ENCODE measurements around the gene MRTO4.
"Not testable (repeated sequence)": the region's sequence is repeated elsewhere in the genome, so short reads cannot be mapped to it uniquely, and the experiment has no call there.

MRTO4 gene

DNA sequence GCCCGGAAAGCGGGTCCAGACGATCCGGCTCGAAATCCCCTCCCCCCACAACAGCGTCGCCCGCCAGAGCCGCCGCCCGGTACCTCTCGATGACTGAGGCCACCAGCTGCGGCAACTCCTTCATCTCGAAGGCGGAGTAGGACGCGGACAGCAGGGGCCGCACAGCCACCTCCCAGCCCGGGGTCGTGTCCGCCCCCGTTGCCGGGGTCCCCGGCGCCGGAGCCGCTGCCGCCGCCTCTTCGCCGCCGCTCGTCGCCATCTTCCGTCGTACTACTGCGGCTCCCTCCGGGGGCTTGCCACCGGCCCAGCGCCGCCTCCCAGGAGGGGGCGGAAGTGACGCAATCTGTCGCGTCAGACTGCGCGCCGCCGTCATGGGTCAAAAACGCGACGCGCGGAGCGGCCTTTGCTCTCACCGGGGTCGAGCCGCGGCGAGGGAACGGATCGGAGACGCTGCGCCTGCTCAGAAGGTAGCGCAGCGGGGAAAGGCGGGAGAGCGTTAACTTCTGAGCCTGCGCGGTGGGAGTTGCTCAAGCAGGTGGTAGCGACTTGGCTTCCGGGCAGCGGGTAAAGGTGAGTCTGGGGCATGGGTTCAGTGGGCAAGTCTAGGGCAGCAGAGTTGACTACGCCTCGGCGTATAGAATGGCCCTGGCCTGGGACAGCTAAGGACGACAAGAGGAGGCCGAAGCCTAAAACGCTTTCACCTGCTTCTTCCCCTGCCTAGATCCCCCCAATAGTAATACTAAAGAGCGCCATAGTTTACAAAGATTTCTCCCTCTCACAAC lies 41.4 kb upstream of the MRTO4 start, which contains the start of gene UBR4:
TSS of gene UBR4 (minus strand) at position 277 of the 782 bp plus-strand sequence. CDS start at position 259, 18 bp downstream.
- Histone ChIP-seq H3K9me3 (ENCODE audit: control insufficient read depth in 2 of 2, low read length in 2 of 2) (no peaks in the 10 kb centered on the region), H3K4me3 (ENCODE audit: low read length in 2 of 2) (peak within 1 kb of the TSS; percentile 95 to 99), H3K9ac (ENCODE audit: low read depth in 1 of 2, low read length in 2 of 2) (peak within 1 kb of the TSS; percentile 91 to 98), H3K36me3 (ENCODE audit: control insufficient read depth in 2 of 2, insufficient read depth in 2 of 2, low read length in 2 of 2) (peaks cover 0 to 9% of the 10 kb centered on the region in 2 donors), H3K27ac (ENCODE audit: low read depth in 2 of 2, low read length in 2 of 2) (peak within 1 kb of the TSS; percentile 91 to 95), H3K4me1 (ENCODE audit: control insufficient read depth in 2 of 2, insufficient read depth in 2 of 2, low read length in 2 of 2) (peaks cover 14 to 27% of the 10 kb centered on the region in 2 donors), H3K27me3 (ENCODE audit: control insufficient read depth in 2 of 2, insufficient read depth in 2 of 2, low read length in 2 of 2) (no peaks in the 10 kb centered on the region)

DNA sequence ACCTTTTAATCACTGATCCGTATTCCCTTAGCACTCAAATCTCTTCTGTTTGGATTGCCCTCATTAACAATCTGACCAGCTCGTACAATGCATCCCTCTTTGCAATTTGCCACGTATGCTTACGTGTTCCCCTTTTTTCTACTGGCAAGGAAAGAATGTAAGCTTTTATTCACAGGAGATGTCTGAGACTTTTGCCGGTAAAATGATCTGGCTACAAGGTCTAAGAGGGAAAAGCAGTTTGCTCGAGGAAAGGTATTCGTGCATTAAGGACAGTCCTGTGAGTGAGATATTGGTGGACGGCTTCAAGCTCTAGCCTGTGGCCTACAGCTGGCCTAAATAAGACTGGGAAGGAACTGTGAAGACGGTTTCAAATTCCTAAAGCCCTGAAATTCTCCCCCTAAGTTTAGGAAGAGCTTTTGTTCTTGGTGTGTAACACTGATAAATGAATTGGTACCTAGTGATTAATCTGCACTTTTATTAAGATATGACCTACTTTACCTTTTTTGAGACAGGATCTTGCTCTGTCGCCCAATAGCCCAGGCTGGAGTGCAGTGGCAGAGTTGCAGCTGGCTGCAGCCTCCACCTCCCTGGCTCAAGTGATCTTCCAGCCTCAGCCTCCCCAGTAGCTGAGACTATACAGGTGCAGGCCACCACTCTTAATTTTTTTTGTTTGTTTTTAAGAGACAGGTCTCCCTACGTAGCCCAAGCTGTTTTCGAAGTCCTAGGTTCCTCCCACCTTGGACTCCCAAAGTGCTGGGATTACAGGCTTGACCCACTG lies 40.6 kb upstream of the MRTO4 start:
- Histone ChIP-seq H3K36me3 (ENCODE audit: control insufficient read depth in 2 of 2, insufficient read depth in 2 of 2, low read length in 2 of 2) (peaks cover 0 to 9% of the 10 kb centered on the region in 2 donors), H3K27ac (ENCODE audit: low read depth in 2 of 2, low read length in 2 of 2) (peak overlapping the region; percentile 91 to 95), H3K27me3 (ENCODE audit: control insufficient read depth in 2 of 2, insufficient read depth in 2 of 2, low read length in 2 of 2) (no peaks in the 10 kb centered on the region), H3K9ac (ENCODE audit: low read depth in 1 of 2, low read length in 2 of 2) (peak overlapping the region; percentile 91 to 98), H3K9me3 (ENCODE audit: control insufficient read depth in 2 of 2, low read length in 2 of 2) (no peaks in the 10 kb centered on the region), H3K4me1 (ENCODE audit: control insufficient read depth in 2 of 2, insufficient read depth in 2 of 2, low read length in 2 of 2) (peaks cover 14 to 24% of the 10 kb centered on the region in 2 donors), H3K4me3 (ENCODE audit: low read length in 2 of 2) (peak overlapping the region; percentile 95 to 99)

DNA sequence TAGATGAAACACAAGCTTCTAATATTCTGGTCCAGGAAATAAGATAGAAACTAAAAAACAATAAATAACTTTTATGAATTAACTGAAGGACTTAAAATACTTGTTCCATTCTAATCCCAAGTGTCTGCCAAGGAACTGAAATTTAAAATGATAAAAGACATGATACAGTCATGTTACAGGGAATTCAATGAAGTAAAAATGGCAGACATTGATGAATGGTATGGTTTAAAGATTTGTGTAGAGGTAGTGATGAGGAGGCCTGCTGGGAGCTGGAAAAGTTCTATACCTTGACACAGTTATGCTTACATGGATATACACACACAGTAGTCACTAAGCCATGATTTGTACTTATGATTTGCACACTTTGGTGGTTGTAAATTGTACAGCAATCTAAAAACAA lies 39.4 kb upstream of the MRTO4 start:
- H3K4me3 ChIP-seq (ENCODE audit: low read length in 2 of 2): no peak overlapping the region

DNA sequence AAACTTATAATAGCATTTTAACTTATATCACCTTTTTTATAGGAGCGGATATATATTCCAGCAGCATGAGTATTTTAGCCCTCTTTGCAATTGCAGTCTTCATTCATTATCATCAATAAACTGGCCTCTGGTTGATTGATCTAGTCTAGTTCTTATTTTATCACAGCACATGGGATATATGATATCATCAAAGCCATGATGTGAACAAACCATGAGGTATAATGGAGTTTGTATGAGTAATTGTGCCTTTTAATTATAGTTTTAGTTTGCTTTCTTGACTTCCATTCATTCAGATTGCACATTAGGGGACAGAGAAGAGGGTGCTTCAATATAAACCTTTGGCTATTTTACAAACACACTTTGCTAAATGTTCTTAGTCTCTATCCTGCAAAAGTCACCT lies 38.0 kb upstream of the MRTO4 start:
- H3K9ac ChIP-seq (ENCODE audit: low read depth in 1 of 2, low read length in 2 of 2): no peak overlapping the region
- peaks cover 4 to 17% of the 10 kb centered on the region in 2 donors for H3K36me3 ChIP-seq (ENCODE audit: control insufficient read depth in 2 of 2, insufficient read depth in 2 of 2, low read length in 2 of 2)
- peaks cover 14 to 21% of the 10 kb centered on the region in 2 donors for H3K4me1 ChIP-seq (ENCODE audit: control insufficient read depth in 2 of 2, insufficient read depth in 2 of 2, low read length in 2 of 2)
- H3K27me3 ChIP-seq (ENCODE audit: control insufficient read depth in 2 of 2, insufficient read depth in 2 of 2, low read length in 2 of 2): no peaks in the 10 kb centered on the region
- no peak overlapping the region for H3K27ac ChIP-seq (ENCODE audit: low read depth in 2 of 2, low read length in 2 of 2)
- no peak overlapping the region for H3K4me3 ChIP-seq (ENCODE audit: low read length in 2 of 2)
- no peaks in the 10 kb centered on the region for H3K9me3 ChIP-seq (ENCODE audit: control insufficient read depth in 2 of 2, low read length in 2 of 2)

More for the DNA sequence above, 39.4 kb upstream of the MRTO4 start:
- no peak overlapping the region for H3K27ac ChIP-seq (ENCODE audit: low read depth in 2 of 2, low read length in 2 of 2)
- peaks cover 4 to 12% of the 10 kb centered on the region in 2 donors for H3K36me3 ChIP-seq (ENCODE audit: control insufficient read depth in 2 of 2, insufficient read depth in 2 of 2, low read length in 2 of 2)
- peaks cover 14 to 23% of the 10 kb centered on the region in 2 donors for H3K4me1 ChIP-seq (ENCODE audit: control insufficient read depth in 2 of 2, insufficient read depth in 2 of 2, low read length in 2 of 2)
- no peaks in the 10 kb centered on the region for H3K9me3 ChIP-seq (ENCODE audit: control insufficient read depth in 2 of 2, low read length in 2 of 2)
- no peaks in the 10 kb centered on the region for H3K27me3 ChIP-seq (ENCODE audit: control insufficient read depth in 2 of 2, insufficient read depth in 2 of 2, low read length in 2 of 2)
- no peak overlapping the region for H3K9ac ChIP-seq (ENCODE audit: low read depth in 1 of 2, low read length in 2 of 2)

DNA sequence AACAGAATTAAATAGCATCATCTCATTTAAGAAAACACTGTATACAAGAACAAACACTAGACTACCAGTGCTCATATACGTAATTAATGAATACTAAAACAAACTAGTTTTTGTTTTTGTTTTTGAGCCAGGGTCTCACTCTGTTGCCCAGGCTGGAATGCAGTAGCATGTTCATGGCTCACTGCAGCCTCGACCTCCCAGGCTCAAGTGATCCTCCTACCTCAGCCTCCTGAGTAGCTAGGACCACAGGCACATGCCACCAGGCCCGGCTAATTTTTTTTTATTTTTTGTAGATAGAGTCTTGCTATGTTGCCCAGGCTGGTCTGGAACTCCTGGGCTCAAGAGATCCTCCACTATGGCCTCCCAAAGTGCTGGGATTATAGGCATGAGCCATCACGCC lies 35.0 kb upstream of the MRTO4 start:
- H3K27ac ChIP-seq (ENCODE audit: low read depth in 2 of 2, low read length in 2 of 2); H3K4me3 ChIP-seq (ENCODE audit: low read length in 2 of 2); H3K4me1 ChIP-seq (ENCODE audit: control insufficient read depth in 2 of 2, insufficient read depth in 2 of 2, low read length in 2 of 2); H3K9me3 ChIP-seq (ENCODE audit: control insufficient read depth in 2 of 2, low read length in 2 of 2); H3K27me3 ChIP-seq (ENCODE audit: control insufficient read depth in 2 of 2, insufficient read depth in 2 of 2, low read length in 2 of 2); H3K9ac ChIP-seq (ENCODE audit: low read depth in 1 of 2, low read length in 2 of 2): not testable (repeated sequence)
- H3K36me3 ChIP-seq (ENCODE audit: control insufficient read depth in 2 of 2, insufficient read depth in 2 of 2, low read length in 2 of 2): peaks cover 28 to 38% of the 10 kb centered on the region in 2 donors

DNA sequence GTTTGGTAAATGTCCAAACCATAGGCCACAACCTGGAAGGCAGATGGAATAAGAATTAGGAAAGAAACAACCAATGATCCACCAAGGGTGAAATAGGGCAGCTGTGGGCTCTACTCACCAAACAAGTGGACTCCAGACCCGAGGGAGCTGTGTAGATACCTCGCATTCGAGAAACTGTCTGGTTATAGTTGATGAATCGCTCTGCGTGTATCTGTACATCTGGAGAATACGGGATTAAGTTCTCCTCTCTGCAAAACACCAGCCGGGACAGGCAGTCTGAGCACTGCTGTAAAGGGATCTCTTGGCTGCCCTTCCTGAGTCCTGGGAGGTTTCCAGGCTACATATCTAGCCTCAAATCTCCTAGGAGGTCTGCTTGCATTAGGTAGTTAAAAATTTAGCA lies 32.2 kb upstream of the MRTO4 start:
- H3K4me1 ChIP-seq (ENCODE audit: control insufficient read depth in 2 of 2, insufficient read depth in 2 of 2, low read length in 2 of 2): no peaks in the 10 kb centered on the region
- no peaks in the 10 kb centered on the region for H3K9me3 ChIP-seq (ENCODE audit: control insufficient read depth in 2 of 2, low read length in 2 of 2)
- no peaks in the 10 kb centered on the region for H3K27me3 ChIP-seq (ENCODE audit: control insufficient read depth in 2 of 2, insufficient read depth in 2 of 2, low read length in 2 of 2)
- no peak overlapping the region for H3K27ac ChIP-seq (ENCODE audit: low read depth in 2 of 2, low read length in 2 of 2)
- peaks cover 49 to 55% of the 10 kb centered on the region in 2 donors for H3K36me3 ChIP-seq (ENCODE audit: control insufficient read depth in 2 of 2, insufficient read depth in 2 of 2, low read length in 2 of 2)
- no peak overlapping the region for H3K9ac ChIP-seq (ENCODE audit: low read depth in 1 of 2, low read length in 2 of 2)
- H3K4me3 ChIP-seq (ENCODE audit: low read length in 2 of 2): no peak overlapping the region

DNA sequence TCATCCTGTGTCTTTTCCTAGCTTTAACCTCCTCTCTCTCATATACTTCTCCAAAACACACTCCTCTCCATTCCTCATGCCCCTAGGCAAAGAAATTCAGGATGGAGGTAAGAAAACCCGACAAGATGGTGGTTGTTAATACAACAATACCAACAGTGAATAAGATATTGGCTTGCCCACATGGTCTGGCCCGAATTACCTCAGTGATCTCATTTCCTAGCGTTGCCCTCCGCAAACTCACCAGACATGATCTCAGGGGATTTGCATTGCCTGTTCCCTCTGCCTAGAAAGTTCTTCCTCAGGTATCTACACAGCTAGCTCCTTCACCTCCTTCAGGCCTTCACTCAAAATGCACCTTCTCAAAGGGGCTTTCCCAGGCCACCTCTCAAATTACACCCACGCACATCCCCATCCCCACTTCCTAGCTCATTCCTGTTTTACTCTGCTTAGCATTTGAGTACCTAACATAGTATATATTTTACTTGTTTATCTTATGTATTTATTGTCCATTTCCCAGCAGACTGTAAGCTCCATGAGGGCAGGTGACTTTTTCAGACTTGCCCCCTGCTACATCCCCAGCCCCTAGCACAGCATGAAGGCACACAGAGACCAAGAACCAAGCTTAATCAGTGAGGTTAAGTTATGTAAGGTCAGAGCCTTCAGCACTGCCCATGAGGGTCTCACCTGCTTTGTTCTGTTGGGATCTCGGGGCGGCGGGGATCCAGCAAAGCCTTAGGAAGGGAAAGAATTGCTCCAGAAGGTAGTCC lies 31.3 kb upstream of the MRTO4 start:
- Histone ChIP-seq H3K9me3 (ENCODE audit: control insufficient read depth in 2 of 2, low read length in 2 of 2) (no peaks in the 10 kb centered on the region), H3K27ac (ENCODE audit: low read depth in 2 of 2, low read length in 2 of 2) (no peak overlapping the region), H3K36me3 (ENCODE audit: control insufficient read depth in 2 of 2, insufficient read depth in 2 of 2, low read length in 2 of 2) (peaks cover 53 to 60% of the 10 kb centered on the region in 2 donors), H3K4me3 (ENCODE audit: low read length in 2 of 2) (no peak overlapping the region), H3K9ac (ENCODE audit: low read depth in 1 of 2, low read length in 2 of 2) (no peak overlapping the region), H3K4me1 (ENCODE audit: control insufficient read depth in 2 of 2, insufficient read depth in 2 of 2, low read length in 2 of 2) (no peaks in the 10 kb centered on the region), H3K27me3 (ENCODE audit: control insufficient read depth in 2 of 2, insufficient read depth in 2 of 2, low read length in 2 of 2) (no peaks in the 10 kb centered on the region)

DNA sequence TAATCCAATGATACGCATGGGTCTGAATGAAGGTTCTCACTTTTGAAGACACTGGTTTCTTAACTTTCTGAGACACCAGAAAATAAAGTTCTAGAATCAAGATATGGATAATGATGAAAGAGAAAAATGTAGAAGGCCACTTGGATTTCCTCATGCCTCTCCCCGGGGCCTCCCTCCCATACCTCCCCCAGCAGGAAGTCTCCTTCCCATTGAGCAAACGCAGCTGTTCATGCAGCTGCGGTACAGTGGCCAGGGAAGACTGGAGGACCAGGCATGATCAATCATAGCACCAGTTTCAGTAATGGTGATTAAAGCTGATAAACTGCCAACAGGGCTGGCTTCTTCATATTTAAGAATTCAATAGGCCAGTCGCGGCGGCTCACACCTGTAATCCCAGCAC lies 30.6 kb upstream of the MRTO4 start:
- Histone ChIP-seq H3K27me3 (ENCODE audit: control insufficient read depth in 2 of 2, insufficient read depth in 2 of 2, low read length in 2 of 2) (no peaks in the 10 kb centered on the region), H3K9me3 (ENCODE audit: control insufficient read depth in 2 of 2, low read length in 2 of 2) (no peaks in the 10 kb centered on the region), H3K9ac (ENCODE audit: low read depth in 1 of 2, low read length in 2 of 2) (no peak overlapping the region), H3K4me3 (ENCODE audit: low read length in 2 of 2) (no peak overlapping the region), H3K36me3 (ENCODE audit: control insufficient read depth in 2 of 2, insufficient read depth in 2 of 2, low read length in 2 of 2) (peaks cover 57 to 64% of the 10 kb centered on the region in 2 donors), H3K27ac (ENCODE audit: low read depth in 2 of 2, low read length in 2 of 2) (no peak overlapping the region), H3K4me1 (ENCODE audit: control insufficient read depth in 2 of 2, insufficient read depth in 2 of 2, low read length in 2 of 2) (no peaks in the 10 kb centered on the region)

DNA sequence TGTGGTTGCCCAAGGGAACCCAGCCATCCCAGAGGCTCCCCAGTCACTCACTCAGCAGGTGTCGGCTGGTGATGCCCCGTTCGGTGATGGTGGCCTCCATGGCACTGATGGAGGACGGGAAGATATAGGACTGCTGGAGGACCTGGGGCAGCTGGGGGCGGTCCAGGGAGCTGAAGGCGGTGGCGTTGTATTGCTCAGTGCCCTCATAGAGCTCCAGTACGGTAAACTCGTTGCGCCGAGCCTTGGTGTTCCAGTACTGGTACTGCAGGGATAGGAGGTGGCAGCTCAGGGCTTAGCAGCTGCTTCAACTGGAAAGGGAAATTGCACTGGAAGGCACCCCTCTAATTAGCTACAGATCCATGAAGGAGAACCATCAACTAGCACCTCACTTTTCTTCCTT lies 29.0 kb upstream of the MRTO4 start:
- Histone ChIP-seq H3K4me3 (ENCODE audit: low read length in 2 of 2) (no peak overlapping the region), H3K27me3 (ENCODE audit: control insufficient read depth in 2 of 2, insufficient read depth in 2 of 2, low read length in 2 of 2) (no peaks in the 10 kb centered on the region), H3K4me1 (ENCODE audit: control insufficient read depth in 2 of 2, insufficient read depth in 2 of 2, low read length in 2 of 2) (no peaks in the 10 kb centered on the region), H3K9ac (ENCODE audit: low read depth in 1 of 2, low read length in 2 of 2) (no peak overlapping the region), H3K9me3 (ENCODE audit: control insufficient read depth in 2 of 2, low read length in 2 of 2) (no peaks in the 10 kb centered on the region), H3K36me3 (ENCODE audit: control insufficient read depth in 2 of 2, insufficient read depth in 2 of 2, low read length in 2 of 2) (peaks cover 62 to 71% of the 10 kb centered on the region in 2 donors), H3K27ac (ENCODE audit: low read depth in 2 of 2, low read length in 2 of 2) (no peak overlapping the region)
